K562 (cell line): Measurements from ENCODE around the gene EEFSEC. TPM values are rescaled to one million over a fixed set of nuclear protein-coding genes. Genes with fewer than 3 reads are reported as not detected.

ENCODE experiments used
- ATAC-seq: fragments of 200-7000 bp; cut with Tn5 transposase; 3 replicates; pipeline ENCODE4 v1.9.1; 2020; ENCODE audit warnings: moderate library complexity
- BruUV-seq: library from RNA; stranded (reverse); fragments of 400-500 nt; replicated peaks from 2 replicates; lab custom pipeline; 2021; lab: Mats Ljungman, UMichigan
- CTCF ChIA-PET: fragments of 300-600 bp; formaldehyde crosslinking; extraction: SDS; loops from one replicate; lab custom pipeline; 2021; ENCODE audit warnings: low intra/inter-chr PET ratio; lab: Yijun Ruan, JAX
- POLR2A ChIA-PET: fragments of 300-600, 350-650 bp; sonication (Branson Sonifier 250); formaldehyde crosslinking; extraction: SDS; loops from one replicate; lab custom pipeline; 2021; ENCODE audit warnings: antibody characterized with exemption, inconsistent platforms; lab: Yijun Ruan, JAX
- DNase-seq, 4 experiments: peaks; one replicate each; pipeline versions ENCODE4 v3.0.0 to v3.0.0-alpha.2; 2011 to 2018; ENCODE audit warnings: low spot score in 3 of 4, mixed read lengths in 3 of 4; ENCODE audit errors: extremely low read depth in 1 of 4
- FAIRE-seq: peaks from 2 replicates; lab custom pipeline; 2011; peaks lifted over from hg19 to GRCh38; lab: Jason Lieb, UNC
- H2AFZ ChIP-seq: 2 replicates; pipeline ENCODE4 v1.6.0; 2011; ENCODE audit warnings: low read depth, low read length, control low read depth, inconsistent platforms
- H3K27ac ChIP-seq: fragments of 200-600 bp; 3 replicates; pipeline ENCODE4 v1.8.0; 2011; ENCODE audit warnings: low read depth, mild to moderate bottlenecking, control low read depth, inconsistent platforms, low read length, moderate library complexity, mixed read lengths; ENCODE audit errors: extremely low read depth
- H3K27me3 ChIP-seq, 2 experiments: fragments of 300-600 bp in 1 of 2; 2 replicates in 1 of 2; 3 replicates in 1 of 2; pipeline versions ENCODE4 v1.6.0 to v1.8.0; 2011; ENCODE audit warnings: inconsistent platforms in 2 of 2, low read length in 2 of 2, mild to moderate bottlenecking in 1 of 2, mixed read lengths in 1 of 2, moderate library complexity in 1 of 2; ENCODE audit not compliant: control insufficient read depth in 2 of 2, insufficient read depth in 2 of 2
- H3K36me3 ChIP-seq: fragments of 300-600 bp; 3 replicates; pipeline ENCODE4 v1.8.0; 2011; ENCODE audit warnings: mild to moderate bottlenecking, low read length, inconsistent platforms; ENCODE audit not compliant: control insufficient read depth, insufficient read depth
- H3K4me1 ChIP-seq, 2 experiments: fragments of 200-600 bp in 1 of 2; replicated peaks in 1 of 2; 2 replicates in 1 of 2; 3 replicates in 1 of 2; pipeline versions ENCODE4 v1.5.1 to v1.8.0; 2011; ENCODE audit warnings: inconsistent platforms in 2 of 2, low read length in 2 of 2, mild to moderate bottlenecking in 1 of 2, mixed read lengths in 1 of 2, moderate library complexity in 1 of 2; ENCODE audit not compliant: control insufficient read depth in 2 of 2, insufficient read depth in 2 of 2
- H3K4me2 ChIP-seq: 2 replicates; pipeline ENCODE4 v1.6.1; 2011; ENCODE audit warnings: low read length, control low read depth, inconsistent platforms, mixed read lengths; ENCODE audit not compliant: insufficient read depth
- H3K4me3 ChIP-seq: fragments of 200-600 bp; sonication (generic), shearing (Covaris generic); 2 replicates; pipeline ENCODE4 v1.5.1; 2016; ENCODE audit warnings: control low read depth, inconsistent platforms
- H3K79me2 ChIP-seq: fragments of 200-600 bp; 3 replicates; pipeline ENCODE4 v1.8.0; 2011; ENCODE audit warnings: low read length, inconsistent platforms; ENCODE audit not compliant: control insufficient read depth, insufficient read depth
- H3K9ac ChIP-seq, 2 experiments: 2 replicates each; pipeline versions ENCODE4 v1.6.0 to v1.6.1; 2011; ENCODE audit warnings: low read depth in 2 of 2, low read length in 2 of 2, control low read depth in 1 of 2, inconsistent platforms in 1 of 2, mild to moderate bottlenecking in 1 of 2, mixed read lengths in 1 of 2; ENCODE audit not compliant: insufficient read depth in 1 of 2
- H3K9me1 ChIP-seq: one replicate; pipeline ENCODE4 v1.6.0; 2011; ENCODE audit warnings: inconsistent platforms, mild to moderate bottlenecking, low read length, moderate library complexity; ENCODE audit not compliant: control insufficient read depth, insufficient read depth
- H3K9me3 ChIP-seq: replicated peaks from 2 replicates; pipeline ENCODE4 v1.5.1; 2011; ENCODE audit warnings: low read depth, low read length, inconsistent platforms; ENCODE audit not compliant: control insufficient read depth, insufficient read depth
- H4K20me1 ChIP-seq: replicated peaks from 2 replicates; pipeline ENCODE4 v1.6.1; 2011; ENCODE audit warnings: low read length, inconsistent platforms, mixed read lengths; ENCODE audit not compliant: control insufficient read depth, insufficient read depth
- BDP1 ChIP-seq: IDR thresholded peaks from 3 replicates; pipeline ENCODE4 v1.6.1; 2011; ENCODE audit not compliant: insufficient read length, insufficient read depth
- C11orf30 ChIP-seq: fragments of 450-650 bp; IDR thresholded peaks from 2 replicates; pipeline ENCODE4 v1.6.1; 2016; ENCODE audit warnings: low read depth, mild to moderate bottlenecking
- CBX3 ChIP-seq, 2 experiments: IDR thresholded peaks; 1 replicate in 1 of 2; 2 replicates in 1 of 2; pipeline ENCODE4 v1.6.1; 2012; ENCODE audit warnings: inconsistent platforms in 2 of 2, low read length in 2 of 2, borderline replicate concordance in 1 of 2, control low read depth in 1 of 2
- CCAR2 ChIP-seq: fragments of 200-400 bp; formaldehyde crosslinking; IDR thresholded peaks from 2 replicates; pipeline ENCODE4 v1.6.1; 2017; ENCODE audit warnings: mild to moderate bottlenecking, low read depth, low read length
- ELF2 ChIP-seq: fragments of 250-450 bp; sonication (Bioruptor Pico); IDR thresholded peaks from 2 replicates; pipeline ENCODE4 v1.5.0; 2021; ENCODE audit warnings: mild to moderate bottlenecking
- GABPA ChIP-seq: fragments of 200-800 bp; sonication (Bioruptor generic); conservative IDR thresholded peaks from 2 replicates; pipeline ENCODE4 v1.6.1; 2016; ENCODE audit warnings: low read depth, missing genetic modification characterization, missing compliant biosample characterization
- GTF2E2 ChIP-seq: fragments of 200-800 bp; sonication (Bioruptor generic); IDR thresholded peaks from 2 replicates; pipeline ENCODE4 v1.6.1; 2016; ENCODE audit warnings: missing genetic modification characterization, missing compliant biosample characterization
- KLF16 ChIP-seq: IDR thresholded peaks from 2 replicates; pipeline ENCODE4 v1.6.1; 2016; ENCODE audit warnings: antibody characterized with exemption
- MEIS2 ChIP-seq: fragments of 450-650 bp; IDR thresholded peaks from 2 replicates; pipeline ENCODE4 v1.6.1; 2014; ENCODE audit warnings: mild to moderate bottlenecking; ENCODE audit not compliant: partially characterized antibody
- NELFE ChIP-seq: IDR thresholded peaks from 2 replicates; pipeline ENCODE4 v1.6.1; 2011; ENCODE audit warnings: mild to moderate bottlenecking; ENCODE audit not compliant: insufficient read depth, insufficient read length
- OTX1 ChIP-seq: fragments of 450-650 bp; formaldehyde crosslinking; IDR thresholded peaks from 2 replicates; pipeline ENCODE4 v1.4.0; 2022; ENCODE audit warnings: mild to moderate bottlenecking
- ZEB2 ChIP-seq: fragments of 450-650 bp; IDR thresholded peaks from 2 replicates; pipeline ENCODE4 v1.6.1; 2016
- ZNF121 ChIP-seq: sonication (generic); formaldehyde crosslinking; conservative IDR thresholded peaks from 2 replicates; pipeline ENCODE4 v1.8.0; 2022; ENCODE audit warnings: missing genetic modification reagents
- WGBS: fragments of 100-300 bp; shearing (Covaris generic); methylation state at CpG from one replicate; pipeline ENCODE4 v1.1.6; 2016; ENCODE audit warnings: low coverage, mixed read lengths; ENCODE audit not compliant: insufficient coverage; ENCODE audit errors: missing lambda C conversion rate; 5-methylcytosine and 5-hydroxymethylcytosine counted together
- in situ Hi-C: fragments of 300-500 bp; cut with MboI; formaldehyde crosslinking; loops from 4 replicates; pipeline ENCODE4 v1.15.0; 2018; ENCODE audit warnings: inconsistent platforms, mixed read lengths
- intact Hi-C: fragments of 100-400 bp; cut with micrococcal nuclease; formaldehyde crosslinking; loops from 2 replicates; pipeline ENCODE4 v1.14.2; 2022
- polyA plus RNA-seq, 8 experiments: library from polyadenylated mRNA; depleted of rRNA in 4 of 8; stranded (reverse) in 5 of 8; unstranded in 3 of 8; fragments of >200 nt; fragmentation: Nextera tagmentation in 2 of 8; fragmentation: Illumina TruSeq in 1 of 8; extraction: Ambion mirVana in 2 of 8; extraction: Trizol in 1 of 8; gene quantifications; 2 replicates each; pipeline versions ENCODE4 v1.2.1 to v1.2.3, GENCODE V29; 2011 to 2014; ENCODE audit warnings: inconsistent platforms in 1 of 8, missing spikeins in 1 of 8
- total RNA-seq, 7 experiments: library from RNA; depleted of rRNA in 6 of 7; stranded (reverse); fragments of >200 nt in 6 of 7; fragmentation: Illumina TruSeq in 2 of 7; extraction: Trizol in 2 of 7; gene quantifications; 2 replicates each; pipeline versions ENCODE4 v1.2.1 to v1.2.3, GENCODE V29; 2011 to 2021; ENCODE audit warnings: low replicate concordance in 1 of 7
- TF ChIP-seq, protein P1 (sequence below): fragments of 450-650 bp; IDR thresholded peaks from 2 replicates; pipeline ENCODE4 v1.6.1; 2017; ENCODE audit warnings: antibody characterized with exemption
- TF ChIP-seq, protein P2 (sequence below), 2 experiments: IDR thresholded peaks; 2 replicates each; pipeline ENCODE4 v1.6.1; 2012; ENCODE audit warnings: improper control_type of control experiment in 2 of 2, low read depth in 2 of 2, low read length in 2 of 2, borderline replicate concordance in 1 of 2
- TF ChIP-seq, protein P3 (sequence below): sonication (generic); formaldehyde crosslinking; IDR thresholded peaks from 2 replicates; pipeline ENCODE4 v1.8.1; 2022; ENCODE audit warnings: missing genetic modification reagents

Gene EEFSEC
- total and polyA plus RNA-seq, 9 of the 15 experiments (the other 6 are each of a cell fraction or from before 2014, with no cell fraction given), result 0.35 to 11.8 (median 7.7) TPM

DNA sequence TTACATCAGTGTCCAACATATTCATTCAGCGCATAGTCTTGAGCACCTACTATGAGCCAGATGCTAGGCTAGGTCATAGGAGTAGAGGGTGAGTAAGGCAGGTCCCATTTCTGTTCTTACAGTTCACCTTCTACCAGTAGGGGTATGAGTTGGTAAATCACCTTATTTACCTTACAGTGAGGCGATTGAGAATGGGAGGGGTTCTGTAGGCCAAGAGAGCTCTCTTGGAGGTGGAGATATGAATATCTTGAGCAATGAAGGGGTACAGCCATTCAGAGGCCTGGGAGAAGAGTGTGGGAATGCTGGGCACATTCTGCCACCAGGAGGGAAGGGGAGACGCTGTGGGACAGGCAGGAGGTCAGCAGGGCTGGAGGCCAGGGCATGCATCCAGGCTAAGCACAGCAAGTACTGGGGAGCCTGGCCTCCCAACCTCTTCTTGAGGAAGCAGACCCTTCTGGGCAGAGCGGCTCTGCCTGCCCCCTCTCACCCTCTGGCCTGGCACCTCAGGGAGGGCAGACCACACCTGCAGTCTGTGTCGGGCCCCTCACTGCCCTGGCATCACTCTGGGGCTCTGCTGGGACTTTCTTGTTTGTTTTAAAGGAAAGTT is 123.4 kb downstream of the EEFSEC start:
- no peak for DNase-seq
- no TSS peak for BruUV-seq
- no peak overlapping the region for H3K27ac ChIP-seq
- H3K27me3 ChIP-seq, result no peaks in the 10 kb centered on the region
- in situ Hi-C loops, result no loop called here
- CTCF ChIA-PET, result no interaction called here
- H3K9me1 ChIP-seq, result no peaks in the 10 kb centered on the region
- 78% methylated on average over 5 of the region's 5 CpGs for WGBS
- no peak overlapping the region for H3K4me3 ChIP-seq
- no peak overlapping the region for H2AFZ ChIP-seq
- H3K79me2 ChIP-seq, result no peaks in the 10 kb centered on the region
- POLR2A ChIA-PET, result interaction anchor here (0.6 kb wide), 1 partner anchor 63 kb away, joined by 3 read pairs; no protein-coding TSS in a partner anchor
- no peak for ATAC-seq
- H3K4me1 ChIP-seq, result no peaks in the 10 kb centered on the region
- no peak for TF ChIP-seq BDP1
- TF ChIP-seq, protein P1, sequence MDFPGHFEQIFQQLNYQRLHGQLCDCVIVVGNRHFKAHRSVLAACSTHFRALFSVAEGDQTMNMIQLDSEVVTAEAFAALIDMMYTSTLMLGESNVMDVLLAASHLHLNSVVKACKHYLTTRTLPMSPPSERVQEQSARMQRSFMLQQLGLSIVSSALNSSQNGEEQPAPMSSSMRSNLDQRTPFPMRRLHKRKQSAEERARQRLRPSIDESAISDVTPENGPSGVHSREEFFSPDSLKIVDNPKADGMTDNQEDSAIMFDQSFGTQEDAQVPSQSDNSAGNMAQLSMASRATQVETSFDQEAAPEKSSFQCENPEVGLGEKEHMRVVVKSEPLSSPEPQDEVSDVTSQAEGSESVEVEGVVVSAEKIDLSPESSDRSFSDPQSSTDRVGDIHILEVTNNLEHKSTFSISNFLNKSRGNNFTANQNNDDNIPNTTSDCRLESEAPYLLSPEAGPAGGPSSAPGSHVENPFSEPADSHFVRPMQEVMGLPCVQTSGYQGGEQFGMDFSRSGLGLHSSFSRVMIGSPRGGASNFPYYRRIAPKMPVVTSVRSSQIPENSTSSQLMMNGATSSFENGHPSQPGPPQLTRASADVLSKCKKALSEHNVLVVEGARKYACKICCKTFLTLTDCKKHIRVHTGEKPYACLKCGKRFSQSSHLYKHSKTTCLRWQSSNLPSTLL, result no peak
- TF ChIP-seq ELF2 (CRISPR knock-in tag), result no peak
- TF ChIP-seq OTX1 (CRISPR knock-in tag), result no peak
- no peak for TF ChIP-seq C11orf30
- TF ChIP-seq, protein P2, sequence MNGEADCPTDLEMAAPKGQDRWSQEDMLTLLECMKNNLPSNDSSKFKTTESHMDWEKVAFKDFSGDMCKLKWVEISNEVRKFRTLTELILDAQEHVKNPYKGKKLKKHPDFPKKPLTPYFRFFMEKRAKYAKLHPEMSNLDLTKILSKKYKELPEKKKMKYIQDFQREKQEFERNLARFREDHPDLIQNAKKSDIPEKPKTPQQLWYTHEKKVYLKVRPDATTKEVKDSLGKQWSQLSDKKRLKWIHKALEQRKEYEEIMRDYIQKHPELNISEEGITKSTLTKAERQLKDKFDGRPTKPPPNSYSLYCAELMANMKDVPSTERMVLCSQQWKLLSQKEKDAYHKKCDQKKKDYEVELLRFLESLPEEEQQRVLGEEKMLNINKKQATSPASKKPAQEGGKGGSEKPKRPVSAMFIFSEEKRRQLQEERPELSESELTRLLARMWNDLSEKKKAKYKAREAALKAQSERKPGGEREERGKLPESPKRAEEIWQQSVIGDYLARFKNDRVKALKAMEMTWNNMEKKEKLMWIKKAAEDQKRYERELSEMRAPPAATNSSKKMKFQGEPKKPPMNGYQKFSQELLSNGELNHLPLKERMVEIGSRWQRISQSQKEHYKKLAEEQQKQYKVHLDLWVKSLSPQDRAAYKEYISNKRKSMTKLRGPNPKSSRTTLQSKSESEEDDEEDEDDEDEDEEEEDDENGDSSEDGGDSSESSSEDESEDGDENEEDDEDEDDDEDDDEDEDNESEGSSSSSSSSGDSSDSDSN (IDR thresholded peaks at IDR 0.05; ENCODE audit: borderline replicate concordance in 1 of 2, low read depth in 2 of 2, low read length in 2 of 2), result no peak
- TF ChIP-seq, protein P3, sequence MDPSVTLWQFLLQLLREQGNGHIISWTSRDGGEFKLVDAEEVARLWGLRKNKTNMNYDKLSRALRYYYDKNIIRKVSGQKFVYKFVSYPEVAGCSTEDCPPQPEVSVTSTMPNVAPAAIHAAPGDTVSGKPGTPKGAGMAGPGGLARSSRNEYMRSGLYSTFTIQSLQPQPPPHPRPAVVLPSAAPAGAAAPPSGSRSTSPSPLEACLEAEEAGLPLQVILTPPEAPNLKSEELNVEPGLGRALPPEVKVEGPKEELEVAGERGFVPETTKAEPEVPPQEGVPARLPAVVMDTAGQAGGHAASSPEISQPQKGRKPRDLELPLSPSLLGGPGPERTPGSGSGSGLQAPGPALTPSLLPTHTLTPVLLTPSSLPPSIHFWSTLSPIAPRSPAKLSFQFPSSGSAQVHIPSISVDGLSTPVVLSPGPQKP (CRISPR knock-in tag), result no peak
- no peak for TF ChIP-seq KLF16
- TF ChIP-seq GABPA, result no peak
- no peak for TF ChIP-seq CBX3 (IDR thresholded peaks at IDR 0.05; ENCODE audit: borderline replicate concordance in 1 of 2, low read length in 2 of 2)
- no peak for TF ChIP-seq MEIS2
- no peak for TF ChIP-seq ZNF121 (CRISPR knock-in tag)
- TF ChIP-seq ZEB2, result no peak
- TF ChIP-seq NELFE, result no peak
- no peak for TF ChIP-seq CCAR2
- no peak for TF ChIP-seq GTF2E2 (tag)
- H4K20me1 ChIP-seq, result no peaks in the 10 kb centered on the region
- no peak for FAIRE-seq
- H3K9ac ChIP-seq, result no peak overlapping the region
- no peaks in the 10 kb centered on the region for H3K9me3 ChIP-seq
- intact Hi-C loops, result no loop called here
- no peaks in the 10 kb centered on the region for H3K36me3 ChIP-seq
- H3K4me2 ChIP-seq, result no peak overlapping the region
